SK-MEL-5 (cell line): ENCODE results near the gene GLTPD2. TPM values are rescaled to one million over a fixed set of nuclear protein-coding genes. Genes with fewer than 3 reads are reported as not detected.

ENCODE experiments used
- DNase-seq: peaks from one replicate; pipeline ENCODE4 v3.0.0-alpha.2; 2016; ENCODE audit warnings: low read depth, low spot score
- in situ Hi-C: cut with HindIII; loops from 2 replicates; pipeline ENCODE4 v1.10.0; 2016; ENCODE audit warnings: low sequenced_read_pairs, high pct_unique_total_duplicates, low pct_unique_long_range_greater_than_20kb
- total RNA-seq: library from RNA; depleted of rRNA; stranded (reverse); fragments of >200 nt; shearing (Covaris generic); gene quantifications from 2 replicates; pipeline ENCODE4 v1.2.3, GENCODE V29; 2014; rRNA removed

GLTPD2 gene
- total RNA-seq, 1 experiment from 2014 or later: not detected

DNA sequence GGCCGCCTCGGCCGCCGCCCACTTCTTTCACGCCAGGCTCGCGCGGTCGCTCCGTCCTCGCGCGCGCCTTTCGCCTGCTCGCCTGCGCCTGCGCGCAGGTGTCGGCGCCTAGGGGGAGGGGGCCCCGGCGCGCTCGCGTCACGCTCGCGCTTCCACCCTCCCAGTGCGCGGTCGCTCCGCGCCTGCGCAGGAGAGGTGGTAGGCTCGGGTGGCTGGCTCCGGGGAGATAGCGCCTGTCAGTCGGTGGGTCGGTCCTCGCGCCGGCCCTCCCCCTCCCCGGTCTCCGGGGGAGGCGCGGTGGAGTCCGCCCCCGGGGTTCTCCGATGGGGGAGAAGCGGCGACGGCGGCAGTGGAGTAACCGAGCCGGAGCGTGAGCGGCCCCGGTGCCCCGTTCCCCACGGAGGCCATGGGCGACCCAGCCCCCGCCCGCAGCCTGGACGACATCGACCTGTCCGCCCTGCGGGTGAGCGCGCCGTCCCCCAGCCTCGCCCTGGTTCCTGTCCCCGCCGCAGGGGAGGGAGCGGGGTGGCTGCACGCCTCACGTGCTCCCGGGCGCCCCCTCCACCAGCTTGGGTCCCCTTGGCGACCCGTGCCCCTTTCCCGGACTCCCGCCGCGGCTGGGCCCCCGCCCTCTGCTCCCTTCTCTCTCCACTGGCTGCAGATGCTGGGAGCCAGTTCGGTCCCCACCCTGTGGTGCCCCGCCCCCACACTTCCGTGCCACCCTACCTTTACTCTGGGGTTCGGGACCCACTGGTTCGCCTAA is 44.6 kb downstream of the GLTPD2 start, which contains the start of gene MINK1:
Gene MINK1, plus strand, starts transcription at position 163 of the 763 bp plus-strand sequence. Its CDS starts 244 bp downstream, at position 407.
- in situ Hi-C loops: no loop called here
- DNase-seq: peak; percentile 92

DNA sequence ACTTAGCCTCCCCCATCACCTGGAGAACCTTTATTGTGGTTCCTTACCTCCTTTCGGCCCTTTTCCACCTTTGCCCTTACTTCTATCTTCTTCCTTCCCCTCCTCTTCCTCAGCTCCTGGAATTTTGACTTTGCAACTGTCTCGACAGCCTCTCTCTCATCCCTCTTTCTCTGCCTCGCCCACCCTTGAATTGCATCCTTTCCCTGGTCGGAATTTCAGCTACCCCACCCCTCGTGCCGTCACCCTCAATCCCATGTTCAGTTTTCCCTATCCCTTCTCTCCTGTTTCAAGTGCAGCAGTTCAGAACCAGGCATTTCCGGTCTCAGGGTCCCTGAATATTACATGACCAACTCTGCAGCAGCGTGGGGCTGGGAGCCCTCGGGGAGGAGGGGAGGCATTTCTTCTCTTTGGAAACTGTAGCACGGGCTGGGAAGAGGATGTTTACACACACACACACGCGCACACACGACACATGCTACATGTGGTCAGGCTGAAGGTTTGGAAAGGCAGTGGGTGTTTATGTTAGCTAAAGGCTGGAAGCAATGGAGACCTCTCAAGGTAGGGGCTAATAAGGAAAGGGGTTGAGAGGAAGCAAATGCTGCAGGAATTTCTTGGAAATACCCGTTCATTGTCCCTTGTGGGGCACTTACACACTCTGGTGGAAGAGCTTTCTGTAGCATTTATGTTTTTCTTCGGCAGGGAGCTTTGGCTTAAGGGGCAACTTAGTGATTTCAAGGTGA is 45.3 kb downstream of the GLTPD2 start:
- in situ Hi-C loops: no loop called here
- DNase-seq: peak; percentile 23

- in situ Hi-C loops: no loop called here
- no peak for DNase-seq
Observed at GRCh38 chr17:4834681-4835020, 45.9 kb downstream of the GLTPD2 start.

- in situ Hi-C loops: no loop called here
- no peak for DNase-seq
Observed at GRCh38 chr17:4836221-4836620, 47.5 kb downstream of the GLTPD2 start.

- DNase-seq: no peak
- in situ Hi-C loops: no loop called here
Observed at GRCh38 chr17:4837471-4838308, 48.9 kb downstream of the GLTPD2 start.

- no peak for DNase-seq
Observed at GRCh38 chr17:4838309-4838785, 49.6 kb downstream of the GLTPD2 start.

DNA sequence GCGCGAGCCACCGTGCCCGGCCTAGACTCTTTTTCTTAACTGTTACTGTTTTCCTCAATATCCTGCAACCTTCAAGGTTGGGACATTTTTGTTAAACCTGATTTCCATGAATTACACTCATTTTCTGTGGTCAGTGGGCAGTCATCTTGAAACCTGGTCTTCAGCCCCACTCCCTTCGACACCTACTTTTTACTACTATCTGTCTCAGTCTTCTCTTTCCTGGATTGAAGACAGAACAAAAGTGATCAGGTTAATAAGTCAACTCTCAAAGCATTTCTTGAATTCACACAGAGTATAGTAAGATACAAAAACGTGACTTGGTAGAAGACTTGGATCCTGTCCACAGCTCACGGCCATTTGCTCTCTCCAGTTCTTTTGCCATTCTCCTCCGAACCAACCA is 50.5 kb downstream of the GLTPD2 start:
- no peak for DNase-seq
- in situ Hi-C loops: no loop called here

More at GRCh38 chr17:4838309-4838785, 49.6 kb downstream of the GLTPD2 start:
- in situ Hi-C loops: no loop called here

Other genes starting within 250 kb of the GLTPD2 start
- gene MYBBP1A, start 233.6 kb upstream of the GLTPD2 start, total RNA-seq: 65.1 and 80.3 TPM in 2 replicates
- not detected in 2 replicates for gene GGT6, start 228.4 kb upstream of the GLTPD2 start, total RNA-seq
- gene SMTNL2, start 204.4 kb upstream of the GLTPD2 start, total RNA-seq: 0.32 TPM in 1 of 2 replicates, not detected in the other
- gene ALOX15, start 147.3 kb upstream of the GLTPD2 start, total RNA-seq: not detected in 2 replicates
- gene PELP1, start 84.8 kb upstream of the GLTPD2 start, total RNA-seq: 18.1 and 23.4 TPM in 2 replicates
- gene ARRB2, start 78.3 kb upstream of the GLTPD2 start, total RNA-seq: 13.6 and 17.2 TPM in 2 replicates
- 26.3 and 32.0 TPM in 2 replicates for gene MED11, start 57.5 kb upstream of the GLTPD2 start, total RNA-seq
- gene ZMYND15, start 49.1 kb upstream of the GLTPD2 start, total RNA-seq: 0.11 TPM in 1 of 2 replicates, not detected in the other
- 10.0 and 10.7 TPM in 2 replicates for gene CXCL16, start 49.0 kb upstream of the GLTPD2 start, total RNA-seq
- gene TM4SF5, start 17.1 kb upstream of the GLTPD2 start, total RNA-seq: not detected in 2 replicates
- gene VMO1, start 2.6 kb upstream of the GLTPD2 start, total RNA-seq: not detected in 2 replicates
- 171 and 190 TPM in 2 replicates for gene PSMB6, start 7.2 kb downstream of the GLTPD2 start, total RNA-seq
- gene PLD2, start 18.2 kb downstream of the GLTPD2 start, total RNA-seq: 10.2 and 10.5 TPM in 2 replicates
- 18.7 and 19.5 TPM in 2 replicates for gene MINK1, start 44.4 kb downstream of the GLTPD2 start, total RNA-seq
- gene C17orf107, start 110.6 kb downstream of the GLTPD2 start, total RNA-seq: not detected in 2 replicates
- gene CHRNE, start 114.1 kb downstream of the GLTPD2 start, total RNA-seq: 0.11 TPM in 1 of 2 replicates, not detected in the other
- not detected in 2 replicates for gene GP1BA, start 143.3 kb downstream of the GLTPD2 start, total RNA-seq
- gene SLC25A11, start 151.1 kb downstream of the GLTPD2 start, total RNA-seq: 115 and 129 TPM in 2 replicates
- 30.6 and 38.3 TPM in 2 replicates for gene RNF167, start 151.3 kb downstream of the GLTPD2 start, total RNA-seq
- 714 and 787 TPM in 2 replicates for gene PFN1, start 159.6 kb downstream of the GLTPD2 start, total RNA-seq
- gene ENO3, start 162.2 kb downstream of the GLTPD2 start, total RNA-seq: 3.6 and 4.3 TPM in 2 replicates
- 41.6 and 55.3 TPM in 2 replicates for gene SPAG7, start 178.9 kb downstream of the GLTPD2 start, total RNA-seq
- 4.4 and 5.6 TPM in 2 replicates for gene CAMTA2, start 198.7 kb downstream of the GLTPD2 start, total RNA-seq
- gene INCA1, start 208.6 kb downstream of the GLTPD2 start, total RNA-seq: 0.16 and 0.24 TPM in 2 replicates
- 48.2 and 54.7 TPM in 2 replicates for gene KIF1C, start 209.0 kb downstream of the GLTPD2 start, total RNA-seq
- gene SLC52A1, start 246.5 kb downstream of the GLTPD2 start, total RNA-seq: not detected in 2 replicates